Skin epidermis (tissue), 12 donors: Measurements from ENCODE around the gene CPNE6.
A peak's percentile ranks its signal among the peaks of the same experiment; 100 is the strongest.
"Not testable (repeated sequence)": the region's sequence is repeated elsewhere in the genome, so short reads cannot be mapped to it uniquely, and the experiment has no call there.

ENCODE experiments used
- H3K27ac ChIP-seq, 21 experiments: fragments of 200-600 bp; sonication (generic) in 11 of 21; one replicate each; pipeline ENCODE4 v1.5.0; 2020; ENCODE audit warnings: mild to moderate bottlenecking in 3 of 21, inconsistent platforms in 2 of 21, moderate library complexity in 2 of 21
- H3K4me3 ChIP-seq, 7 experiments: fragments of 200-600 bp; sonication (generic) in 2 of 7; one replicate each; pipeline ENCODE4 v1.5.0; 2020; ENCODE audit warnings: inconsistent platforms in 2 of 7, mild to moderate bottlenecking in 2 of 7, moderate library complexity in 1 of 7

Gene CPNE6

DNA sequence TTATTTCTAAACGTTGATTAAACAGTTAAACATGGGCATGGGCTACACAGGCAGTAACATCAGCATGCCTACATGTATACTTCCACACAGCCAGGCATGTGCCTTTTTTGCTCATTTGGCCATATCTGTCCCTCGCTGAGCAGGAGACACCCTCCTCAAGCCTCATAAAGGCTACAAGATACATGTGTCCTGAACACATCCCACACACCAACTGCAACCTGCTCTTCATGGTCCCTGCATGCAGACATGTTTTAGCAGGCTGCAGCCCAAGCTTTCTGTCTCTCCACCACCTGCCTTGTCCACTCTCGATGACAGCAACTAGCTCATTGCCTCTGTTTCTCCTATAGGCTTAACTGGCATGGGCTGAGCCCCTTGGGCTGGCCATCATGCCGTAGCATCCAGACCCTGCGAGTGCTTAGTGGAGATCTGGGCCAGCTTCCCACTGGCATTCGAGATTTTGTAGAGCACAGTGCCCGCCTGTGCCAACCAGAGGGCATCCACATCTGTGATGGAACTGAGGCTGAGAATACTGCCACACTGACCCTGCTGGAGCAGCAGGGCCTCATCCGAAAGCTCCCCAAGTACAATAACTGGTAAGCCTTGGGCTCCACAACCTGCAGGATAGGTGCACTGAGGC, 25.3 kb downstream of the CPNE6 start:
- Histone ChIP-seq H3K4me3 (no peak overlapping the region), H3K27ac (no peak overlapping the region)

DNA sequence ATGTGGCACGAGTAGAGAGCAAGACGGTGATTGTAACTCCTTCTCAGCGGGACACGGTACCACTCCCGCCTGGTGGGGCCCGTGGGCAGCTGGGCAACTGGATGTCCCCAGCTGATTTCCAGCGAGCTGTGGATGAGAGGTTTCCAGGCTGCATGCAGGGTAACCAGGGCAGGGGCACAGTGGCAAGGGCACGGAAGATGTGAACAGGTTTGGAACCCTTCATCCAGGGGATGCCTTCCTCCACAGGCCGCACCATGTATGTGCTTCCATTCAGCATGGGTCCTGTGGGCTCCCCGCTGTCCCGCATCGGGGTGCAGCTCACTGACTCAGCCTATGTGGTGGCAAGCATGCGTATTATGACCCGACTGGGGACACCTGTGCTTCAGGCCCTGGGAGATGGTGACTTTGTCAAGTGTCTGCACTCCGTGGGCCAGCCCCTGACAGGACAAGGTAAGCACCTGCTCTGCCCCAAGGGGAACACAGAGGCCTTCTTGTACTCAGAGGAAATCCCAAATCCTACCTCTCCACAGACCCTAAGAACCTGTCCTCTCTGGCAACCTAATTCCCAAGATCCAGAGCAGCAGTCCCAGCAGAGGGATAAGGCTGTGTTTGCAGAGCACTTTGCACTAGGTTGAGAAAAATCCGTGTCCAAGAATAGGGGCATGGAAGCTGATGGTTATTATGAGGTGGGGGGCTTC, 27.0 kb downstream of the CPNE6 start:
- no peak overlapping the region for H3K27ac ChIP-seq
- no peak overlapping the region for H3K4me3 ChIP-seq

DNA sequence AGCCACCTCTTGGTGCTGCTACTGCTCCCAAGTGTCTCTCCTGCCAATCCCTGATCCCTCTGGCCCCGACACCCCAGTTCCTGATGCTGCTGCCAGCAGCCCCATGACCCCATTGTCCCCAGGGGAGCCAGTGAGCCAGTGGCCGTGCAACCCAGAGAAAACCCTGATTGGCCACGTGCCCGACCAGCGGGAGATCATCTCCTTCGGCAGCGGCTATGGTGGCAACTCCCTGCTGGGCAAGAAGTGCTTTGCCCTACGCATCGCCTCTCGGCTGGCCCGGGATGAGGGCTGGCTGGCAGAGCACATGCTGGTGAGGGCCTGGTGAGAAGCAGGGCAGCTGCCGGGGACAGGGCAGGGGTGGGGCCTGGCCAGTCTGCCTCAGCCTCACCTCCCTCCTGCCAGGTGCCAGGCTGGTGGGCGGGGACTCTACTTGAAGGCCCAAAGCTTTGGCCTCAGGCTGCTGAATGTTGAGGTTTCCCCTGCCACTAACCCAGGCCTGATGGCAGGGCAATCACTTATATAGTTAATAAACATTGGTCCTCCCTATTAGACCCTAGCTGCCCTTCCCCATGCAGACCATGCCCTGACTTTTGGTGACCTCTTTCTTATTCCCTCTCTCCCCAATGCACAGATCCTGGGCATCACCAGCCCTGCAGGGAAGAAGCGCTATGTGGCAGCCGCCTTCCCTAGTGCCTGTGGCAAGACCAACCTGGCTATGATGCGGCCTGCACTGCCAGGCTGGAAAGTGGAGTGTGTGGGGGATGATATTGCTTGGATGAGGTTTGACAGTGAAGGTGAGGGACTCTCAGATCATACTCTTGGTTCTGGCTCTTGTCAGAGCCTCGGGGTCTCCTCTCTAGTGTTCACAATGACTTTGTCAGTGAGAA, 27.8 kb downstream of the CPNE6 start:
- H3K4me3 ChIP-seq, result no peak overlapping the region
- H3K27ac ChIP-seq, result no peak overlapping the region

DNA sequence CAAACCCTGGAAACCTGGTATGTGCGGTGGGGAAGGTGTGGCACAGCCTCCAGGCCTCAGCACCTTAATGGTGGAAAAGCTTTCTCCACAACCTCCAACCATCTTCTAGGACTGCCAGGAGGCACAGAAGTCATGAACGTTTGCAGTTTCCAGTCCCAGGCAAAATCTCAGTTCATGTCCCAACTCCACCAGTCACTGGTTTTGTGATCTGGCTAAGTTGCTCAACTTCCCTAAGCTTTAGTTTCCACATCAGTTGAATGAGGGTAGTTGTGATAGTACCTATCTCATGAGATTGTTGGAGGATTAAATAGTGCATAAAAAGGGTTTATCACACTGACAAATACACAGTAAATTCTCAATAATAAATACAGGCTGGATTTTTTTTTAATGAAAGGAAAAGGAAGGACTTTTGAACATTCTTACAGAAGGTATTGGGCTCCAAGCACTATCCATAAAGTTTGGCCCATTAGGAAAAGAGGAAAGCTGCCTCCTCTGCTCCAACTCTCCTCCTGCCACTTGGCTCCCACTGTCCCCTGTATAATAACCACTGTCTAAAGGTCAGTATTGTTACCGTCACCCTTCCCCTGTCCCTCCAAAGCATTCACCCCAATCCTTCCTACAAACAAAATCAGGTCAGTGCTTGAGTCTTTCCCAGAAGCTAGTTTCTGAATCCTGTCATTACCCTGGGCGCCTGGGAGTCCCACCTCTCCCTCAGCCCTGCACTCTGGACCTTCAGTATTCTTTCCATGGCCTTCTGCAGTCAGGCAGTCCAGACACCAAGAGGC, 29.0 kb downstream of the CPNE6 start:
- Histone ChIP-seq H3K4me3 (no peak overlapping the region), H3K27ac (no peak overlapping the region)

DNA sequence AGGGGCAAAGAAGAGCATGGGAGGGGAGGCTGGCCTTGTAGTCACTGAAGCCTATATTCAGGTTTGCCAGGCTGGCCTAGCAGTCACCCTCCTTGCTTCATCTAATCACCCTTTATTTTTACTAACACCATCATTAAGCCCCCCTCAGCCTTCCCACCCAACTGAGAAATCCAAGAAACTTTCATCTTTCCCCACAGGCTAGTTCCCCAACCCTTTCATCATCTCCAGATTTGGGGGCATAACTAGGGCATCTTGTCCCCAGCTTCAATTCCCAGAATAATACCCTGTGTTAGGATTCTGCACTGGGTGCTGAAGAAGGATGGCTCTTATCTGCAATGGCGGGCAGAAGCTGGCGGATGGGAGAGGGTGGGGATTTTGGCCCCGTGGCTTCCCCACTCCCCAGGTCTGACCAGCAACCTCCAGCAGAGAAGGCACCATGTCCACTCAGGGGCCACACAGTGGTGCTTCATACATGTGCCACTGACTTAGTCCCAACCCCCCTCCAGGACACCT, 29.7 kb downstream of the CPNE6 start:
- Histone ChIP-seq H3K27ac (no peak overlapping the region), H3K4me3 (no peak overlapping the region)

DNA sequence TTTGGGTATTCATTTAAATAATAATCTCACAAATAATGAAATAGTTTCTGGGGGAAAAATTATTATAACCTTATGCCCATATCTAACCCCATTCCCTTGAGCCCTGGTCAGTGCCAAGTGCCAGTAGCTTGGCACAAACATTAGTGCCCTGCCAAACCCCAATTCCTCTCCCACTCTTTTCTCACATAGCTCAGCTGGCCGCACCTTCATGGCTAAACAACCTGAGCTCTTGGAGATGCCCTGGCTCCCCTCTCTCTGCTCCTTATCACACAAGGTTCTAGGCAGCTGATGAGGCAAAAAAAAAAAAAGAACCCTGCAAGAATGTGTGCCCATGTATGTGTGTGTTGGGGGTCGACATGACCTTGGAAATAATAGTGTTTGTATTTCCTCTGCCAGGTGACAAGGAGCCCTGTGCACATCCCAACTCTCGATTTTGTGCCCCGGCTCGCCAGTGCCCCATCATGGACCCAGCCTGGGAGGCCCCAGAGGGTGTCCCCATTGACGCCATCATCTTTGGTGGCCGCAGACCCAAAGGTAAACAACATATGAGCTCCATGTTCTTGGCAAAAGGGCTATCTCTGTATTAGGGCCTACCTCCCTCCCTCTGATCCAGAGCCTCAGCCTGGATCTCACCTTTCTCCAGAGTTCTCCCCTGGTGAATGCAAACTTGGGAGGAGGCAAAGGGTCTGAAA, 31.1 kb downstream of the CPNE6 start:
- Histone ChIP-seq H3K4me3 (no peak overlapping the region), H3K27ac (no peak overlapping the region)

DNA sequence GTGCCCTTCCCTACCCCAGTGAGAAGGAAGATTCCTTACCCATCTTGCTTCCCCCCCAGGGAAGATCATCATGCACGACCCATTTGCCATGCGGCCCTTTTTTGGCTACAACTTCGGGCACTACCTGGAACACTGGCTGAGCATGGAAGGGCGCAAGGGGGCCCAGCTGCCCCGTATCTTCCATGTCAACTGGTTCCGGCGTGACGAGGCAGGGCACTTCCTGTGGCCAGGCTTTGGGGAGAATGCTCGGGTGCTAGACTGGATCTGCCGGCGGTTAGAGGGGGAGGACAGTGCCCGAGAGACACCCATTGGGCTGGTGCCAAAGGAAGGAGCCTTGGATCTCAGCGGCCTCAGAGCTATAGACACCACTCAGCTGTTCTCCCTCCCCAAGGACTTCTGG, 32.1 kb downstream of the CPNE6 start:
- Histone ChIP-seq H3K4me3 (no peak overlapping the region), H3K27ac (no peak overlapping the region)

DNA sequence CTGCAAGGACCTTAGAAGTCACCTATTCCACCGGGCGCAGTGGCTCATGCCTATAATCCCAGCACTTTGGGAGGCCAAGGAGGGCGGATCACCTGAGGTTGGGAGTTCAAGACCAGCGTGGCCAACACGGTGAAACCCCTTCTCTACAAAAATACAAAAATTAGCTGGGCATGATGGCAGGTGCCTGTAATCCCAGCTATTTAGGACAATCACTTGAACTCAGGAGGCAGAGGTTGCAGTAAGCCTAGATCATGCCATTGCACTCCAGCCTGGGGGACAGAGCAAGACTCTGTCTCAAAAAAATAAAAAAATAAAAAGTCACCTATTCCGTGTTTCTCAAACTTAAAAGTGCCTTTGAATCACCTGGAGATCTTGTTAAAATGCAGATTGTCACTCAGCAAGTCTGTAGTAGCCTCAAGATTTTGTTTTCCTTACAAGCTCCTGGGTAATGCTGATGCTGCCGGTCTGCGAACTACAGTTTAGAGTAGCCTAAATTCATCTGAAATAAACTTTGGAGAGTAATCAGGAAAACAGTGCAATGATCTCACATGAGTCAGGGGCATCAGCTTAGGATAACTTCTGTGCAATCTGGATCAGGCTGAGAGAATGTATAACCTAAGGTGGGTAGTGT, 34.4 kb downstream of the CPNE6 start:
- peak overlapping the region in 1 of 21 experiments; percentile 12 for H3K27ac ChIP-seq
- H3K4me3 ChIP-seq, result not testable (repeated sequence)

DNA sequence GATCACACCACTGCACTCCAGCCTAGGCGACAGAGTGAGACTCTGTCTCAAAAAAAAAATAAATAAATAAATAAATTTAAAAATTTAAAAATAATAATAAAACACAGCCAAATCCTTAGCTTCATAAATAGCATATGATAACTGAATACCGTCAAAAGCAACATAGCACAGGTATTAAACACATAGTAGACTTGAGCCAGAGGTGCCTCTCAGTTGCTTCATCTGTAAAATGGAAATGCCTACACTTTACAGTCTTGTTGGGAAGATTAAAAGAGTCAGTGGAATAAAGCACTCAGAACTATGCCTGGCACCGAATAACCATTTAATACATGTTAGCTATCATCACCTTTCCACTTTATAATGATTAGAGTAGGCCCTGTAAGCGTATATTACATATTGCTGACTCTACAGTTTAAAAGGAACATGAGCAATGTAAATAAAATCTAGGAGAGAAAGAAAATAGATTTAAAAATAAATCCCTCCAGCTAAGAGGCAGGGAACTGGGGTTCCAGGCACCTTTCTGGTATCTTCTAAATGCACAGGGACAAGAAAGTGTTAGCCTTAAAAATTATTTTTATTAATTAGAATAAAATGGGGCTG, 35.4 kb downstream of the CPNE6 start:
- Histone ChIP-seq H3K4me3 (no peak overlapping the region), H3K27ac (peak overlapping the region in 1 of 21 experiments; percentile 39)

DNA sequence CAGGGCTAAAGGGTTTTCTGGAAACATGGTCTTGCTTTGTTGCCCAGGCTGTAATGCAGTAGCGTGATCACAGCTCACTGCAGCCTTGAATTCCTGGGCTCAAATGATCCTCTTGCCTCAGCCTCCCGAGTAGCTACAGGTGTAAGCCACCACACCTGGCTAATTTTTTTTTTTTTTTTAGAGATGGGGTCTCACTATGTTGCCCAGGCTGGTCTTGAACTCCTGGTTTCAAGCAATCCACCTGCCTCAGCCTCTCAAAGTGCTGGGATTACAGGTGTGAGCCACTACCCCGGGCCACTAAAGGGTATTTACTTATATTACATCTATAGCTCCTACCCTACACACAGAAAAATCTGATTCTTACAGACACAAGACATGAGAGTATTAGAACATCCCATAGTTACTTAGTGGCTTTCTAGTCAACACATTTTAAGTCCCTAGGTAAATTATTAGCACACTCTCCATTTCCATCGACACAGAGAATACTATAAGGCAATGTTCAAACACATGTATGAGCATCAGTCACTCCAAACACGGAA, 37.0 kb downstream of the CPNE6 start:
- peak overlapping the region in 8 of 21 experiments; percentile 3 to 84 (median 56) for H3K27ac ChIP-seq
- H3K4me3 ChIP-seq, result no peak overlapping the region

DNA sequence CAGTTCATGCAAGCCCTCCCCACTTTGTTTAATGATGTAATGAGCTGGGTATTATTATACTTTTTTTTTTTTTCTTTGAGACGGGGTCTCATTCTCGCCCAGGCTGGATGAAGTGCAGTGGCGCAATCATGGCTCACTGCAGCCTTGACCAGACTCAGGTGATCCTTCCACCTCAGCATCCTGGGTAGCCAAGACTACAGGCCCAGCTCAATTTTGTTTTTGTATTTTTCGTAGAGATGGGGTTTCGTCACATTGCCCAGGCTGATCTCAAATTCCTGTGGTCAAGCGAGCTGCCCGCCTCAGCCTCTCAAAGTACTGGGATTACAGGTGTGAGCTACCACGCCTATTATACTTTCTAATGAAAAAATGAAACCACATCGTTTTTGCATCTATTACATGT, 38.7 kb downstream of the CPNE6 start:
- Histone ChIP-seq H3K27ac (no peak overlapping the region), H3K4me3 (no peak overlapping the region)

DNA sequence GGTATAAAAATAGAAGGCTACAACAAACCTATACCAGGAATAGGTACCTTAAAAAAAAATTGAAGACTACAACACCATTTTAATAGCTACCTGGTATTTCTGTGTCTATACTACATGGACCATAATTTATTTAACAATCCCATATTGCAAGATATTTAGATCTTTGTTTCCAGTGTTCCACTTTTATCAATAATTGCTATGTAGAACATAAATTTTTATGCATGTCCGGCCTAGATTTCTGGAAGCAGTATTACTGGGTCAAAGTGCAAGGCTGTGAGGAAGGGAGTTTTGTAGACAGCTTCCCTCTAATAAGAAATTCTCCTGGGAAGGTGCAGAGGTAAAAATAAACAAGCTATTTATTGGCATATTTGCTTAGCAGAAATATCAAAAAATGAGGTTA, 39.2 kb downstream of the CPNE6 start:
- H3K27ac ChIP-seq, result no peak overlapping the region
- H3K4me3 ChIP-seq, result no peak overlapping the region

DNA sequence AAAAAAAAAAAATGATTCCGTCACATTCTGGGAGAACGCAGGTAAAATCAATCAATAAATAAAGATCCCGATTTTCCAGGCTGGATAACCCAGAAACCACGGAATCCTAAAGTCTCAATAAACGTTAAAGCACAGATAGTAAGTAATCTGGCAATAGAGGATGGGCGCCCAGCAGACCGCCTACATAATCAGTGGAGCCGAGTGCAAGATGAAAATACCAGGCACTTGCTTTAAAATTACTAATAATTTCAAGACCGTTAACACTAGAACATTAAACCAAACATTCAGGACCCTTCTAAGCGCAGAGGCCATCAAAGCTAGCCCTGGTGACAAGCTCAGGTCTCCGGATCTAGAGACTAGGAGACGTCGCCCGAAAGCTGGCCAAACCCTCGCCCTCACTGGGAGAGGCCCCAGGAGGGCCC, 42.0 kb downstream of the CPNE6 start:
- Histone ChIP-seq H3K4me3 (peak overlapping the region; percentile 50 to 69 (median 62)), H3K27ac (peak overlapping the region; percentile 81 to 99 (median 99))

DNA sequence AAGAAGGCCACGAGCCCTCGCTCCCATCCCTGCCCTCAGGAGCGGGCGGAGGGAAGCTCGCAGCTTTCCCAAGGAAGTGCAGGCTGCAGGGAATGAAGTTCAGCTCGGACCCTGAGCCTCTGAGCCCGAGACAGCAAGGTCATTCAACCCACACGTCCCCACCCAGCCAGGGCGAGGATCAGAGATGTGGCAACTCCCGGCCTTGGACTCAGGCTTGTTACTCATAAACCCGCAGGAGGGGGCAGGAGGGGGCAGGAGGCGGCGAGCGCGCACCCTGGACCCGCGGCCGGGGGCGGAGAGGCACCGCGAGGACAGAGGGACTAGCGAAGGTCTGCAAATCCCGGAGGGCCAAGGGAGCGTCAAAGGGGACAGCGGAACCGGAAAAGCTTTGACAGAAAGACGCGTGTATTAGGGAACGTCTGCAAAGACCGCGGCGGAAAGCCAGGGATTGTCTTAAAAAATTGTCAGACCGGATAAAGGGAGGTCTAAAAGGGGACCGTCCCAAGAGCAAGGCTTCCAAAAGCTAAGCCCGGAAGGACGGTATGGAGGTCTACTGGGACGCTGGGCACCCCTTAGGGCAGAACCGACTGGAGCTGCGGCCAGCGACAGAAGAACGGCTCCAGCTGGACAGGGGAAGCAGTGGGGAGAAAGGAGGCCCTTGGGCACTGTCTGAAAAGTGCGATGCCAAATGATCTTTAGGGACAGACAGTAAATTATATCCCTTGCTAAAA, 42.6 kb downstream of the CPNE6 start:
- peak overlapping the region; percentile 50 to 69 (median 62) for H3K4me3 ChIP-seq
- peak overlapping the region; percentile 81 to 99 (median 99) for H3K27ac ChIP-seq

DNA sequence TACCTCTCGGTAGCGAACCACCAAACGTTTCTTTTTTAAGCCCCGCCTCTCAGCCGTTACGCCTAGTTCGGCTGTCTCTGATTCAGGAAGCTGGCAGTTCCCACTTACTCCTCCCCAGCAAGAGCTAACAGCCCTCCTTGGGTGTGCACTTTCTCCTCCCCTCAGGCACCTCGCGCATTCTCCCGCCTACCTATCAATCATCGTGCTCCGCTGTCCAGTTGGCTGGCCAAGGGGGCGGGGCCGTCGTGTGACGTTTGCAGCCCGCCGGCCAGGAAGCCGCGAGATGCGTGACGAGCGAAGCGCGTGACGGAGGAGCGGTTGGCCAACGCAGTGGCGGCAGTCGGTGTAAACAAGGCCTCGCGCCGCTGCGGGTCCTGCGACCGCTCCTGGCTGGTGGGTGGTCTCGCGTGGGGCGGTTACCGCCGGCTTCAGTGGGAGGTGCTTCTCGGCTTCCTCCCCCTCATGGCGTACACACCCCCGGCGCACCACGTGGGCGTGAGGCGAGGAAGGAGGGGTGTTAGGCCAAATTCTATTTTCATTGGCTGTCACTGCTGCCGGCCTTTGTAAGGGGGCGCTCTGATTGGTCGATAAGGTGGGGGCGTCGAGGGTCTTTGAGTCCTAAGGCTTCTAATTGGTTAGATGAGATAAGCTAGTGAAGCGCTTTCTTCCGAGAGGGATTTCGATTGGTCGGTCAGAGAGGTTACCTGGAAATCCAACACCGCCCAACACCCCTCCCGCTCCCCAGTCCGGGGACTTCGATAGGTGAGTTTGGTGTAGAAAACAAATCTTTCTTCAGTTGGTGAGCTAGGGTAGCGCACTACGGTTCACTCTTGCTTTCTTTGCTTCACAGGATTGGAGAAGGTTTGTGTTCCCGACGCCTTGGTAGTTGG, 43.4 kb downstream of the CPNE6 start, which contains the start of the genes DCAF11 and NRL:
Gene DCAF11, plus strand, starts transcription at position 246 of the 890 bp plus-strand sequence. CDS start 818 bp downstream, outside the sequence.
Gene NRL, minus strand, starts transcription at position 418 of the 890 bp plus-strand sequence. CDS start 32,101 bp downstream, outside the sequence.
- peak within 1 kb of the TSS; percentile 50 to 69 (median 62) for H3K4me3 ChIP-seq
- peak within 1 kb of the TSS; percentile 90 to 99 (median 99) for H3K27ac ChIP-seq
